H1 (cell line): Measurements from ENCODE around the gene SLC25A12.

Source experiments
- BRCA1 ChIP-seq: IDR thresholded peaks from 2 replicates; pipeline ENCODE4 v1.6.1; 2012; ENCODE audit warnings: low read depth, low read length, improper control_type of control experiment
- TF ChIP-seq, protein P1 (sequence below): IDR thresholded peaks from 2 replicates; pipeline ENCODE4 v1.6.1; 2012; ENCODE audit warnings: inconsistent platforms
- TF ChIP-seq, protein P2 (sequence below), 3 experiments: IDR thresholded peaks; 1 replicate in 2 of 3; 2 replicates in 1 of 3; pipeline versions ENCODE4 v1.5.1 to v1.6.1; 2011; ENCODE audit warnings: low read length in 3 of 3, mild to moderate bottlenecking in 3 of 3, inconsistent platforms in 2 of 3, low read depth in 1 of 3, moderate library complexity in 1 of 3; ENCODE audit not compliant: insufficient read depth in 1 of 3; ENCODE audit errors: control extremely low read depth in 1 of 3

DNA sequence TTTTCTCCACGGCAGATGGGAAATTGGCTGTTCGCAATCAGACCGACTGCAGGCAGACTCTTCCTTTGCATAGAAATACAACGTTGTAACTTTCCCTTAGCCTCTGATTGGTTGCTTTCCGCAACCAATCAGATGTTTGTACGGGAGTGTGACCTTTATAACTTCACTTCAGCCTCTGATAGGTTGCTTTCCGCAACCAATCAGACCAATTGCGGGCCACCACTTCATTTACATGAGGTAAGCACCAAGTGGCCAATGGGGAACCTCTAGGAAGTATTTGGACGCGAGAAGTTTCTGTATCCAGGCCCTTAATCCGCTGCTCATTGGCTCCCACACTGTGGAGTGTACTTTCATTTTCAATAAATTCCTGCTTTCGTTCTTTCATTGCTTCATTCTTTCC is 19.1 kb downstream of the SLC25A12 start:
- TF ChIP-seq, protein P1, sequence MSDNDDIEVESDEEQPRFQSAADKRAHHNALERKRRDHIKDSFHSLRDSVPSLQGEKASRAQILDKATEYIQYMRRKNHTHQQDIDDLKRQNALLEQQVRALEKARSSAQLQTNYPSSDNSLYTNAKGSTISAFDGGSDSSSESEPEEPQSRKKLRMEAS: no peak
- TF ChIP-seq, protein P2, sequence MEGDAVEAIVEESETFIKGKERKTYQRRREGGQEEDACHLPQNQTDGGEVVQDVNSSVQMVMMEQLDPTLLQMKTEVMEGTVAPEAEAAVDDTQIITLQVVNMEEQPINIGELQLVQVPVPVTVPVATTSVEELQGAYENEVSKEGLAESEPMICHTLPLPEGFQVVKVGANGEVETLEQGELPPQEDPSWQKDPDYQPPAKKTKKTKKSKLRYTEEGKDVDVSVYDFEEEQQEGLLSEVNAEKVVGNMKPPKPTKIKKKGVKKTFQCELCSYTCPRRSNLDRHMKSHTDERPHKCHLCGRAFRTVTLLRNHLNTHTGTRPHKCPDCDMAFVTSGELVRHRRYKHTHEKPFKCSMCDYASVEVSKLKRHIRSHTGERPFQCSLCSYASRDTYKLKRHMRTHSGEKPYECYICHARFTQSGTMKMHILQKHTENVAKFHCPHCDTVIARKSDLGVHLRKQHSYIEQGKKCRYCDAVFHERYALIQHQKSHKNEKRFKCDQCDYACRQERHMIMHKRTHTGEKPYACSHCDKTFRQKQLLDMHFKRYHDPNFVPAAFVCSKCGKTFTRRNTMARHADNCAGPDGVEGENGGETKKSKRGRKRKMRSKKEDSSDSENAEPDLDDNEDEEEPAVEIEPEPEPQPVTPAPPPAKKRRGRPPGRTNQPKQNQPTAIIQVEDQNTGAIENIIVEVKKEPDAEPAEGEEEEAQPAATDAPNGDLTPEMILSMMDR (IDR thresholded peaks at IDR 0.05; ENCODE audit: control extremely low read depth in 1 of 3, insufficient read depth in 1 of 3, low read depth in 1 of 3, low read length in 3 of 3): no peak
- TF ChIP-seq BRCA1: no peak
